Transverse colon (tissue), 4 donors: Measurements from ENCODE around the gene DSCAM. TPM values are rescaled to one million over a fixed set of nuclear protein-coding genes. Genes with fewer than 3 reads are reported as not detected.

Experiments
- DNase-seq: peaks from one replicate; pipeline ENCODE4 v3.0.0-alpha.2; 2019
- H3K27ac ChIP-seq, 4 donors: fragments of 200-600 bp; sonication (generic); 2 replicates each; pipeline ENCODE4 v1.5.1; 2016 to 2018; ENCODE audit warnings: inconsistent platforms in 4 of 4
- H3K27me3 ChIP-seq: fragments of 200-600 bp; sonication (generic); 2 replicates; pipeline ENCODE4 v1.5.1; 2017; ENCODE audit warnings: inconsistent platforms
- H3K36me3 ChIP-seq, 4 donors: fragments of 200-600 bp; sonication (generic); 2 replicates each; pipeline ENCODE4 v1.5.1; 2017 to 2019; ENCODE audit warnings: inconsistent platforms in 4 of 4
- H3K4me1 ChIP-seq, 4 donors: fragments of 200-600 bp; sonication (generic); 2 replicates each; pipeline ENCODE4 v1.5.1; 2017 to 2020; ENCODE audit warnings: inconsistent platforms in 4 of 4
- H3K4me3 ChIP-seq, 4 donors: fragments of 200-600 bp; sonication (generic); 1 replicate in 1 of 4; 2 replicates in 3 of 4; pipeline versions ENCODE4 v1.5.1 to v1.6.1; 2017 to 2019; ENCODE audit warnings: inconsistent platforms in 4 of 4
- H3K9me3 ChIP-seq, 2 donors: fragments of 200-600 bp; sonication (generic); 2 replicates each; pipeline ENCODE4 v1.5.1; 2017 to 2019; ENCODE audit warnings: inconsistent platforms in 2 of 2
- EP300 ChIP-seq: sonication (generic); formaldehyde crosslinking; IDR thresholded peaks from one replicate; pipeline ENCODE4 v1.6.1; 2017; ENCODE audit warnings: antibody characterized with exemption, low read depth
- POLR2A ChIP-seq: fragments of 450-650 bp; IDR thresholded peaks from one replicate; pipeline ENCODE4 v1.6.1; 2016; ENCODE audit warnings: antibody characterized with exemption, mild to moderate bottlenecking, moderate library complexity
- POLR2AphosphoS5 ChIP-seq, 3 donors: sonication (generic); formaldehyde crosslinking; IDR thresholded peaks; one replicate each; pipeline ENCODE4 v1.6.1; 2016; ENCODE audit warnings: antibody characterized with exemption in 3 of 3
- WGBS, 2 donors: methylation state at CpG; one replicate each; pipeline ENCODE4 v1.1.5; 2018; ENCODE audit warnings: low coverage in 1 of 2; 5-methylcytosine and 5-hydroxymethylcytosine counted together
- in situ Hi-C, 4 donors: fragments of 200-750 bp; cut with MboI; loops; one replicate each; pipeline versions ENCODE4 v1.15.0 to v1.15.1; 2017; ENCODE audit warnings: low sequenced_read_pairs in 3 of 4, low pct_ligation_motif_present in 1 of 4, low pct_unique_long_range_greater_than_20kb in 1 of 4
- intact Hi-C: fragments of 100-400 bp; cut with DNase I; formaldehyde crosslinking; loops from one replicate; pipeline ENCODE4 v1.15.1; 2023; ENCODE audit warnings: low total_unique reads
- total RNA-seq, 4 donors: library from RNA; depleted of rRNA; stranded (reverse); fragments of >200 nt; gene quantifications; one replicate each; pipeline ENCODE4 v1.1.0, GENCODE V29; 2016
- TF ChIP-seq, protein P1 (sequence below), 5 experiments: fragments of 200-600 bp in 3 of 5; fragments of 450-650 bp in 2 of 5; sonication (generic) in 3 of 5; IDR thresholded peaks; 1 replicate in 2 of 5; 2 replicates in 3 of 5; pipeline ENCODE4 v1.5.1; 2016 to 2017; ENCODE audit warnings: antibody characterized with exemption in 5 of 5, inconsistent platforms in 3 of 5, mild to moderate bottlenecking in 2 of 5, moderate library complexity in 1 of 5

DSCAM gene
- total RNA-seq, 4 donors from 2014 or later = 0.16 TPM; not detected in 3

DNA sequence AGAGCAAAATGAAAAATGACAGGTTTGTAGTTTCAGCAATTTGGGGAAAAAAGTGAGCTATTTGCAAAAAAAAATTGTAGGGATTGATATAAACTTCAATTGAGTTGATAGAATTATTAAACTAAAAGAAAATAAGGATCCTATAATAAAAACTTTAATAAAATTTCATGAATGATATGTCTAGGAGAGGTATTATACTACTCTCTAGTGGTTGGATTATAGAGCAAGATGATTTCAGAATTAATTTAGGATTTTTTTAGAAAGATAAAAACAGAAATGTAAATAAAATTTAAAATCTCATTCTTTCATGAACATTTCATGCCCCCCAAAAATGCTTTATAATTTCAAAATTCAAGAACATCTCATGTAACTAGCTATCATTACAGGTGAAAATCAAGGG lies 430.4 kb downstream of the DSCAM start:
- TF ChIP-seq EP300 (no peak), POLR2AphosphoS5 (IDR thresholded peaks at IDR 0.05) (no peak), POLR2A (no peak)
- TF ChIP-seq, protein P1, sequence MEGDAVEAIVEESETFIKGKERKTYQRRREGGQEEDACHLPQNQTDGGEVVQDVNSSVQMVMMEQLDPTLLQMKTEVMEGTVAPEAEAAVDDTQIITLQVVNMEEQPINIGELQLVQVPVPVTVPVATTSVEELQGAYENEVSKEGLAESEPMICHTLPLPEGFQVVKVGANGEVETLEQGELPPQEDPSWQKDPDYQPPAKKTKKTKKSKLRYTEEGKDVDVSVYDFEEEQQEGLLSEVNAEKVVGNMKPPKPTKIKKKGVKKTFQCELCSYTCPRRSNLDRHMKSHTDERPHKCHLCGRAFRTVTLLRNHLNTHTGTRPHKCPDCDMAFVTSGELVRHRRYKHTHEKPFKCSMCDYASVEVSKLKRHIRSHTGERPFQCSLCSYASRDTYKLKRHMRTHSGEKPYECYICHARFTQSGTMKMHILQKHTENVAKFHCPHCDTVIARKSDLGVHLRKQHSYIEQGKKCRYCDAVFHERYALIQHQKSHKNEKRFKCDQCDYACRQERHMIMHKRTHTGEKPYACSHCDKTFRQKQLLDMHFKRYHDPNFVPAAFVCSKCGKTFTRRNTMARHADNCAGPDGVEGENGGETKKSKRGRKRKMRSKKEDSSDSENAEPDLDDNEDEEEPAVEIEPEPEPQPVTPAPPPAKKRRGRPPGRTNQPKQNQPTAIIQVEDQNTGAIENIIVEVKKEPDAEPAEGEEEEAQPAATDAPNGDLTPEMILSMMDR (IDR thresholded peaks at IDR 0.05) = no peak
- Histone ChIP-seq H3K36me3 (no peaks in the 10 kb centered on the region), H3K27me3 (no peaks in the 10 kb centered on the region), H3K27ac (no peak overlapping the region), H3K4me1 (no peaks in the 10 kb centered on the region), H3K9me3 (peaks cover 0 to 3% of the 10 kb centered on the region in 2 donors), H3K4me3 (no peak overlapping the region)
- DNase-seq = no peak
- in situ Hi-C loops = no loop called here
- intact Hi-C loops = no loop called here

DNA sequence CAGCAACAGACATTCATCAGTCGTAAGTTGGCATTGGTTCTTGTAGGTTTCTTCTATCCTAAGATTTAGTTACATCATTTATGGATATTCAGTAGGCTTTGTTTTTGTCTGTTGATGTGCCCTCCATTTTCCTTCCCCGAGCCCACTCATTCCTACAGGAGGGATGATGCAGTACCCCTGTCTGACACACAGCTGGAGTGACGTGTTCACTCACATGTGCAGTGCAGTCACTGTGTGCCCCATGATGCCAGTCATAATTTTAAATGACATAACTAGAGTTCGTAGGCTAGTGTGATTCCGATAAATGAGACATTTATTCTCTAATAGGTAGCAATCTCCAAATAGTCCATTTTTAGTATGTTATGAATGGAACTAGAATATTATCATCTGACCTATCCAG lies 438.4 kb downstream of the DSCAM start:
- intact Hi-C loops = no loop called here
- H3K36me3 ChIP-seq = no peaks in the 10 kb centered on the region
- H3K9me3 ChIP-seq = no peaks in the 10 kb centered on the region
- no peak for DNase-seq
- in situ Hi-C loops = no loop called here
- no peak for TF ChIP-seq POLR2A
- no peak for TF ChIP-seq POLR2AphosphoS5 (IDR thresholded peaks at IDR 0.05)
- TF ChIP-seq EP300 = no peak
- TF ChIP-seq, protein P1 (IDR thresholded peaks at IDR 0.05) = no peak
- WGBS, 2 donors = 61 to 100% methylated on average over 2 to 5 of the region's 5 CpGs
- no peak overlapping the region for H3K4me3 ChIP-seq
- no peak overlapping the region for H3K27ac ChIP-seq
- no peaks in the 10 kb centered on the region for H3K27me3 ChIP-seq
- H3K4me1 ChIP-seq = no peaks in the 10 kb centered on the region

DNA sequence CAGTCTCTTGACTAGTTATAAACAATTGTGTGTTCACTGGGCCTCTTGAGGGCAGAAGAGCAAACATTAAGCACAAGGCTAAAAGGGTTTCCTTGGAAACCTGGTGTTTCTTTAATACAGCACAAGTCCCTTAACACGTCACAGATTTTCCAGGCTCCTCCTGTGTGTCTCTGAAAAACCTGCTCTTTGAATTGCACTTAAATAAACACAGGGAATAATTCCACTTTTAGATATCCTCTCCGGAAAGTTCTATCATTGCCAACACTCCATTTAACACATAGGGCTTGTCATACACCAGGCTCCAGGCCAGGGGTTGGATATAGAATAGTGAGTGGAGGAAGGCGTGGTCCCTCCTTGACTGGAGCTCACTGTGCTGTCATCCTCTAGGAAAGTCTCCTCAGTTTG lies 442.6 kb downstream of the DSCAM start:
- H3K9me3 ChIP-seq = no peaks in the 10 kb centered on the region
- in situ Hi-C loops = no loop called here
- no peaks in the 10 kb centered on the region for H3K4me1 ChIP-seq
- no peaks in the 10 kb centered on the region for H3K36me3 ChIP-seq
- H3K4me3 ChIP-seq = no peak overlapping the region
- DNase-seq = no peak
- 31 to 35% methylated on average over 3 of the region's 3 CpGs for WGBS, 2 donors
- no peak overlapping the region for H3K27ac ChIP-seq
- no peaks in the 10 kb centered on the region for H3K27me3 ChIP-seq
- intact Hi-C loops = no loop called here
- TF ChIP-seq, protein P1 (IDR thresholded peaks at IDR 0.05) = no peak
- TF ChIP-seq EP300 = no peak
- no peak for TF ChIP-seq POLR2AphosphoS5 (IDR thresholded peaks at IDR 0.05)
- TF ChIP-seq POLR2A = no peak

DNA sequence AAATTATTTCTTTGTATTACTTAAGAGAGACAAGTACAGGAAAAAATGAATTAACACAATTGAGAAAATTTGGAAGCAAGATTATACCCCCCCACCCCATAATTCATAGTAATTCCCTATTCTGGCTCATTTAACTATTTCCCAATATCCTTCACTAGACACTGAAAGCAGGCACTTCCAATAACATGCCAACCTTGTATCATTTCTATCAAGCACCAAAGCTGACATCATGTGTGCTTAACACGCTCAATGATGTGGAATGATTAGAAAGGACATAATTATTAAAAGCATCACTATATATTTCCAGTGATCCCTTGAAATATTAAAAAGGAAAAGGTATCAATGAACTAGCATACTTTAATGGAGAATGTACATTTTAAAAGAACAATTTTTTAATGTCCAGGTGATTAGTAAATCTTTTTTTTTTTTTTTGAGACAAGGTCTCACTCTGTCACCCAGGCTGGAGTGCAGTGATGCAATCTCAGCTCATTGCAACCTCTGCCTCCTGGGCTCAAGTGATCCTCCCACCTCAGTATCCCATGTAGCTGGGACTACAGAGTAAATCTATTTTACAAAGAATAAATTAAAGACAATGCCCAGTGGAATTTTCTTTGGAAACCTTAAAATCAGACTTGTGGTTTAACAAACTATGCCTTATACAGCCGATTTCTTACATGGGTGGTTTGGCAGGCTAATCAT lies 443.9 kb downstream of the DSCAM start:
- 78 to 81% methylated on average over 1 to 2 of the region's 2 CpGs for WGBS, 2 donors
- in situ Hi-C loops = no loop called here
- no peak for DNase-seq
- intact Hi-C loops = no loop called here
- Histone ChIP-seq H3K9me3 (no peaks in the 10 kb centered on the region), H3K36me3 (no peaks in the 10 kb centered on the region), H3K4me1 (no peaks in the 10 kb centered on the region), H3K27me3 (no peaks in the 10 kb centered on the region), H3K27ac (no peak overlapping the region), H3K4me3 (no peak overlapping the region)
- no peak for TF ChIP-seq EP300
- no peak for TF ChIP-seq POLR2AphosphoS5 (IDR thresholded peaks at IDR 0.05)
- TF ChIP-seq, protein P1 (IDR thresholded peaks at IDR 0.05) = no peak
- TF ChIP-seq POLR2A = no peak
